Large intestine (tissue), 3 donors: ENCODE results near the gene NPAS1. TPM values are rescaled to one million over a fixed set of nuclear protein-coding genes. Genes with fewer than 3 reads are reported as not detected.

Experiments
- DNase-seq, 2 donors: peaks; one replicate each; pipeline versions ENCODE4 v3.0.0 to v3.0.0-alpha.2; 2013
- H3K27ac ChIP-seq: one replicate; pipeline ENCODE4 v1.5.1; 2013; ENCODE audit warnings: low read length
- H3K27me3 ChIP-seq: 2 replicates; pipeline ENCODE4 v1.6.1; 2013; ENCODE audit warnings: low read length; ENCODE audit not compliant: control insufficient read depth, insufficient read depth
- H3K36me3 ChIP-seq: 2 replicates; pipeline ENCODE4 v1.6.1; 2013; ENCODE audit warnings: low read length; ENCODE audit not compliant: control insufficient read depth, insufficient read depth
- H3K4me1 ChIP-seq: one replicate; pipeline ENCODE4 v1.6.1; 2013; ENCODE audit warnings: low read length; ENCODE audit not compliant: control insufficient read depth, insufficient read depth
- H3K4me3 ChIP-seq: one replicate; pipeline ENCODE4 v1.5.1; 2013; ENCODE audit warnings: low read length
- H3K9me3 ChIP-seq: one replicate; pipeline ENCODE4 v1.6.1; 2013; ENCODE audit warnings: mild to moderate bottlenecking, low read depth, low read length, moderate library complexity; ENCODE audit not compliant: control insufficient read depth
- WGBS: methylation state at CpG from one replicate; pipeline ENCODE4 v1.1.5; 2013; ENCODE audit warnings: low lambda C conversion rate; ENCODE audit not compliant: insufficient coverage; 5-methylcytosine and 5-hydroxymethylcytosine counted together
- polyA plus RNA-seq: library from polyadenylated mRNA; unstranded; fragments of 120-200 nt; gene quantifications from one replicate; pipeline ENCODE4 v1.2.1, GENCODE V29; 2013

Gene NPAS1
- polyA plus RNA-seq, 1 donor = 0.49 TPM

DNA sequence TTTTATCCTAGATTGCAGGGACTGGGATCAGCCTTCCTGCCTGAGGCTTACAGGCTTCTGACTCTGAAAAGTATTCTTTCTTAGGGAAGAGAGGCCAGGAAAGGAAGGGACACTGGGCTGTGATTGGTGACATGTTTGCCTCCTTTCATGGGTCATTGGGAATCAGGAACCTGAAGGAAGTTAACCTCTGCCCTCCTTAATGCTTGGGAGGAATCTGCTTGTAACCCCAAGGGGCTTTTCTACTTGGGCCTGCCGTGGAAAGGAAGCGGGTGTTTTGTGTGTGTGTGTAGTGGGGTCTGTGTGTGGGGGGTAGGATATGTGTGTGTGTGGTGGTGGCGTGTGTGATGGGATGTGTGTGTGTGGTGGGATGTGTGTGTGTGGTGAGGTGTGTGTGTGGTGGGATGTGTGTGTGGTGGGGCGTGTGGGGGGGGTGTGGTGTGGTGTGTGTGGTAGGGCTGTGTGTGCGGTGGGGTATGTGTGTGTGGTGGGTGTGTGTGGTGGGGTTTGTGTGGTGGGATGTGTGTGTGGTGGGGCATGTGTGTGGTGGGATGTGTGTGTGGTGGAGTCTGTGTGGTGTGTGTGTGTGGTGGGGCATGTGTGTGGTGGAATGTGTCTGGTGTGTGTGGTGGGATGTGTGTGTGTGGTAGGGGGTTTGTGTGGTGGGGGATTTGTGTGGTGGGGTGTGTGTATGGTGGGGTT is 41.3 kb upstream of the NPAS1 start:
- H3K4me3 ChIP-seq = no peak overlapping the region
- H3K27ac ChIP-seq = no peak overlapping the region
- no peaks in the 10 kb centered on the region for H3K9me3 ChIP-seq
- peaks cover 9% of the 10 kb centered on the region for H3K36me3 ChIP-seq
- WGBS = no CpG with 5 or more reads among the region's 5 CpGs
- H3K27me3 ChIP-seq = no peaks in the 10 kb centered on the region
- peaks cover 36% of the 10 kb centered on the region for H3K4me1 ChIP-seq
- no peak for DNase-seq

DNA sequence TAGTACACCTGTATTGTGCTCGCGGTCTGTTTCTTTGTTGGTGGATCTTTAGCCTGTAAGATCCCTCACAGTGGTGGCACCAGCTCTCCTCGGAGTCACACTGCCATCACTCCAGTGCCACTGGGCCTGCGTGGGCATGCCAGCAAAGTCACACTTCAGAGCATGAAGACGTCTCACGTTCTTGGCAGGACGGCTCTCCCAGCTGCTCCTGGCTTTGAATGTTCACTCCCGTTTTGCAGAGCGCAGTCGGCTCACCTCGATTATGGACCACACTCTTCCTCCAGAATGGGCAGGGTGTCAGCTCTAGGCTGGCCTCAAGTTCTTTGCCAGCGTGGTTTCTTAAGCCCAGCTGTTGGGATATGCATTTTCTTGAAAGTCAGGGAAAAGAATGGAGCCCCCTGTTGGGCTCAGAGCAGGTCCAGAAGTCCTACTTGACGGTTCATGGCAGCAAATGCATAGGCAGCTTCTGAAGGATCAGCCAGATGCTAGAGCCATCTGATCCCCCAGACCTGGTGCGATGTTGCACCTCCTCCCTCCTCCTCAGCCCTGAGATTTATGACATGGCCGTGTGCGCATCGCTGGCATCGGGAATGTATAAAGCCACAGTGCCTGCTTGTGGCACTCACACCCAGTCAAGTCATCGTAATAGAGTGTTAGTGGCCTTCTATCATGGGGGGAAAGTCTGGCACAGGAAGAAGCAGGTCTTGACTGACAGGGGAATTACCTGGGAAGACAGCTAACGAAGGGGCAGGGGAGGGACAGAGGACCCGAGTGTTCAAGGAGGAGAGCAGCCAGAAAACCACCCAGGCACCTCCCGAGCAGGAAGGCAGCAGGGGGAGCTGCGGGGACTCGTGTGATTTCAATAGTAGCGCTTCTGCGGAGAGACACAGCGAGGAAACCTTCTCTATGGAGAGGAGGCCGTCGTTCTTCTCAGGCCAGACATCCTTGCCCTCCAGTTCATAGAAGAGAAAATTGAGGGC is 40.2 kb upstream of the NPAS1 start:
- H3K4me3 ChIP-seq = no peak overlapping the region
- DNase-seq = no peak
- no peaks in the 10 kb centered on the region for H3K9me3 ChIP-seq
- peaks cover 41% of the 10 kb centered on the region for H3K4me1 ChIP-seq
- no CpG with 5 or more reads among the region's 29 CpGs for WGBS
- no peak overlapping the region for H3K27ac ChIP-seq
- no peaks in the 10 kb centered on the region for H3K27me3 ChIP-seq
- peaks cover 9% of the 10 kb centered on the region for H3K36me3 ChIP-seq

DNA sequence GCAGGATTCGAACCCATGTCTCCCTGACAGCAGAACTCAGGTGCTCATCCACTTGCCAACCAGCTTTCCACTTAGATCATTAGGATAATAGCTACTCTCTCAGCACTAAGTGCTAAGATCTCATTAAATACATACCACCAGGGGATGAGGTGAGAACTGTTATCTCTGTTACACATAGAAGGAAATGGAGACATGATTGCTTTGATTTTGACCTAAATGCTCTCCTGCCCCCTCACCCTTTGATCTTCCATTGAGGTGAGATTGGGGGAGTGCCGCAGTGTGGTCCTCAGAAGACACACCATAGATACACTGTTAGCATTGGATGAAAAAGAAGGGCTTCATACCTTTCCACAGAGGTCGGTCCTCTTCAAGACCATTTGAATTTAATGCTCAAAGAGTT is 38.9 kb upstream of the NPAS1 start:
- Histone ChIP-seq H3K4me3 (no peak overlapping the region), H3K27me3 (no peaks in the 10 kb centered on the region), H3K27ac (no peak overlapping the region), H3K9me3 (no peaks in the 10 kb centered on the region), H3K4me1 (peaks cover 35% of the 10 kb centered on the region), H3K36me3 (peaks cover 9% of the 10 kb centered on the region)
- WGBS = no CpG with 5 or more reads among the region's 3 CpGs
- no peak for DNase-seq

DNA sequence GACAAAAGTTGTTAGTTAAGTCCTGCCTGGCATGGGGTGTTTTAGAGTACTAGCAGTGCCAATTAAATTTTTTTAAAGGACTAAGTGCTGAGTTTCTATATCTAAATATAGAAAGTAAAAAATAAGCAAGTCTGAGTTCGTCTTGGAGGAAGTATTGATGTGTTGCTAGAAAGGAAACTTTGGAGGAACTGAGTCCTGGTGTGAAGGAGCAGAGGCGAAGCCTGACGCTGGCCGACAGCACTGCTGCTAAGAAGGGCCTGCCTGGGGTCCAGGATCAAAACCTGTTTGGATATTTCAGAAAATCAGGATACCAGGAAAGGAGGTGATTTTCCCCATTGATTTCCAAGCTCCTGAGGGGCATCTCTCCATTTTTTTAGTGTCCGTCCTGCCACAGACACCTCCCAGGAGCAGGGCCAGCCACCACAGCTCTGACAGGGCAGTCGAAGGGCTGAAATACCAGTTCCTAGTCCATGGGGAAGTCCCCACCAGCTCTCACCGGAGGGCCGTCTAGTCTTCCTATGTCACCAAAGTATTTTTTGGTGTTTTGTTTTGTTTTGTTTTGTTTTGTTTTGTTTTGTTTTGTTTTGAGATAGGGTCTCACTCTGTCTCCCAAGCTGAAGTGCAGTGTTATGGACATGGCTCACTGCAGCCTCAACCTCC is 38.2 kb upstream of the NPAS1 start:
- Histone ChIP-seq H3K27me3 (no peaks in the 10 kb centered on the region), H3K36me3 (peaks cover 12% of the 10 kb centered on the region), H3K4me1 (peaks cover 30% of the 10 kb centered on the region), H3K27ac (no peak overlapping the region), H3K4me3 (no peak overlapping the region), H3K9me3 (no peaks in the 10 kb centered on the region)
- DNase-seq = no peak
- no CpG with 5 or more reads among the region's 8 CpGs for WGBS

DNA sequence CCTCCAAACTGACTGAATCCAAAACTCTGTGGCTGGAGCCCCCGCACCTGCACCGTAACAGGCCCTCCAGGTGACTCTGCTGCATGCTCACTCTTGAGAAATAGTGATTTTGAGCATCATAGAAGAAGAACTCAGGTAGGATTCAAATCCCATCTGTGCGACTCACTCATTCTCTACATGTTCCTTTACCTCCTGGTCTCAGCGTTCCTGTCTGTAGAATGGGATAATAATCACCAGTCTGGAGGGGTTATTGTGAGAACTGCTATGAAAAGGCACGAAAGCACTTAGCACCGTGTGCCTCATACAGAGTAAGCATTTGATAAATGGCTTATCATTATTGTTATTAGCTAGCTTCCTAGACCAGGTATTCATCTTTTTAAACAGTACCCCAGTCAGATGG is 36.5 kb upstream of the NPAS1 start:
- WGBS = no CpG with 5 or more reads among the region's 6 CpGs
- Histone ChIP-seq H3K4me1 (peaks cover 13% of the 10 kb centered on the region), H3K4me3 (no peak overlapping the region), H3K36me3 (peaks cover 14% of the 10 kb centered on the region), H3K9me3 (no peaks in the 10 kb centered on the region), H3K27me3 (no peaks in the 10 kb centered on the region), H3K27ac (no peak overlapping the region)
- no peak for DNase-seq

DNA sequence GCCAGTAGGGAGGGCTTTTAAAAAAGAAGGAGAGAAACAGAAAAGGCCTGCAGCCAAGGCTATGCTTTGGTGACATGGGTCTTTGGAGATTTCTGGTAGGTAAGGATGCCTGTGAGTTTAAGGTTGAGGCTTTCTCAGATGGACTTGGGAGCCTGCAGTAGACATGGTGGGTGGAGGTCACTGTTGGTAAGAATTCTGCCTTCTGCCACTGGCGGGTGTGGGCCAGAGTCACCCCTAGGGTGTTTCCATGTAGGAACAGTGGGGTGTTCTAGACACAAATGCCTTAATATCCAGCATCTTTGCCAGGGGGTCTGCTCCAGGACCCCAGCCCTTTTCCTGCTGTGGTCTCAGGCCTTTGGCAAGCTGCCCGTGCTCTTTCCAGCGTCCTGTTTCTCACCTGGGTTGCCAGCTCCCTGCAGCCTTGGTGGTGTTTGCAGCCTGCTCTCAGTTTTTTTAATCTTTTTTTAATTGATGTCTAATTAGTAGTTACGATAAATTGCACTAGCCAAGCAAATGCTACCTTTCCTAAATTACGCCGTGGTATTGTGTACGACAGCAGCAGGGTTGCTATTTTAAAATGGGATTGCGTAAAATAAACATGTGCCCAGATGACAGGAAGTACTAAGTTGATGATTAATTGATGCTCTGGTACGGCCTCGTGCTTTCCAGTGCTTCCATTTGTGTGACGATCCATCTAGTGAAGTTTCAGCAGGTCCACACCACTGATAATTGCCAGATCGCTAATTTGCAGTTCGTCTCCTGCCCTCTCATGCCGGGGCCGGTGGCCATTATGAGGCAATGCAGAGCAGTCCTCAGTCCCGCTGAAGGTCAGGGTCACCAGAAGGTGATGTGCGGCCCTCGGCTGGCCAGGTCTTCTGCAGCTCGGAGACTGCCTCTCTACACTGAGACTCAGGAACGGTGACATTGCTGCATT is 35.3 kb upstream of the NPAS1 start:
- peak; percentile 46 to 77 for DNase-seq
- H3K36me3 ChIP-seq = peaks cover 24% of the 10 kb centered on the region
- no peak overlapping the region for H3K4me3 ChIP-seq
- H3K27me3 ChIP-seq = no peaks in the 10 kb centered on the region
- H3K4me1 ChIP-seq = peaks cover 12% of the 10 kb centered on the region
- H3K27ac ChIP-seq = peak overlapping the region; percentile 41
- WGBS = 82% methylated on average over 2 of the region's 20 CpGs
- H3K9me3 ChIP-seq = no peaks in the 10 kb centered on the region

DNA sequence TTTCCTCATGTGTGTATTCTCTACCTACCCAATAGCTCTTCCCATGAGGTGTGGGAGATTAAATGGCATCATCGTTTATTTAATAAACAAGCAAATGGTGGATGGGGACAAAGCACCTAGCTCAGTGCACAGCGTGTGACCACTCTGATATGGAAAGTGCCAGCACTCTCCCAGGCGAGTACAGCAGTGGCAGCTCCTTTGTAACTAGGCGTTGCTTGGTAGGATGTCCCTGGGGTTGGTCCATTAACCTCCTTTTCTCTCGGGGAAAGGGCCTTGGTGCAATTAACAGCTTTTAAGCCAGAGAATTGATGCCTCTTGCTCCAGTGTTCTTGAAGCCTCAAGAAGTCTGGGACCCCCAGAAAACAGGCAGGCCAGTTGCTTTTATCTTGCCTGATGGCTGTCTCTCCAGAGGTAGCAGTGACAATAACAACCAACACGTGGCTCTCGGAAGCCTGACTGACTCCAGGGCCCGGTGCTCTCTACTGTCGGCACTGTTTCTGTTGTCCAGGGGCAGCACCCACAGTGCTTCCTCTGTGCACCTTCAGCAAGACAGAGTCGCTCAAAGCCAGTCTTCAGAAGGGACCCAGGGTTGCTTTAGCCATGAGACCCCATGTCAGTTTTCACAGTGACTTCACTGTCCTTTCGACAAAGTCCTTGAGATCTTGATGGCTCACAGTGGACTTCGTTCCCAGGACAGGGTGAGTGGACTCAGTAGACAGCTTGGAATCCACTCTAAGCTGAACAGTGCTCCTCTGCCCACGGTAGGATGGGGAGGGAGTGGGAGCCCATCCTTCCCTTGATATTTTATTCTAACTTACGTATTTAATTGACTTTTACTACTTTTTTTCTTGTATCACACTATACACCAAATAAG is 33.9 kb upstream of the NPAS1 start:
- DNase-seq = no peak
- no peak overlapping the region for H3K4me3 ChIP-seq
- peaks cover 12% of the 10 kb centered on the region for H3K4me1 ChIP-seq
- no peaks in the 10 kb centered on the region for H3K27me3 ChIP-seq
- peaks cover 34% of the 10 kb centered on the region for H3K36me3 ChIP-seq
- WGBS = 100% methylated on average over 1 of the region's 14 CpGs
- H3K9me3 ChIP-seq = no peaks in the 10 kb centered on the region
- peak overlapping the region; percentile 7 for H3K27ac ChIP-seq

DNA sequence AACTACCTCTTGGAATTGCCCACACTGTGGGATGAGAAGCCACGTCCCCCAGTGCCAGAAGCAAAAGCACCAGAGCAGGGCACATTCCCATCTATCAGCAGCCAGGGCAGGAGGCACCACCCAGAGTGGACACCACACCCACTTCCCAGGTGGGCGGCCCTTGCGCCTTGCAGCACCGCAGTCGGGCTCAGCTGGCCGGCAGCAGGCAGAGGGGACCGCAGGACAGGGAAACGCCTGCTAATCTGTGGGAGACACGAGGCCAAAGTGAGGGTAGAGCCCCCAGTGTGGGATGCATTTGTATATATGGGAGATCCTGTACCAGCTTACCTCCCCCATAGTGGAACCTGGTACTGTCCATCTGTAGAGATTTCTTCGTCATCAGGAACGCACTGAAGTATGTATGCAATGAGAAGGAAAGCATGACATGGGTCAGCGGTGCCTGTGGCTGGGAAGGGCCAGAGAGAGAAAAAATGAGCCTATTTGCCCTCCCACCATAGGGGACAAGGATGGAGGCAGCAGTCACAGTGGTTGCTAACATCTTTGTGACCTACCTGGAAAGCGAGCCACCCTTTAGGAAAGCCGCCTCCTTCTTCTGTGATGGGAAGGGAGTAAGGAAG is 30.9 kb upstream of the NPAS1 start:
- no peaks in the 10 kb centered on the region for H3K9me3 ChIP-seq
- no peaks in the 10 kb centered on the region for H3K27me3 ChIP-seq
- no peak overlapping the region for H3K4me3 ChIP-seq
- peaks cover 14% of the 10 kb centered on the region for H3K4me1 ChIP-seq
- H3K36me3 ChIP-seq = peaks cover 61% of the 10 kb centered on the region
- no CpG with 5 or more reads among the region's 14 CpGs for WGBS
- H3K27ac ChIP-seq = no peak overlapping the region
- DNase-seq = no peak
